HepG2 (cell line): ENCODE results near the gene DCAKD. TPM values are rescaled to one million over a fixed set of nuclear protein-coding genes. Genes with fewer than 3 reads are reported as not detected.

ENCODE experiments used
- CHCHD3 ChIP-seq: sonication (generic); formaldehyde crosslinking; IDR thresholded peaks from 2 replicates; pipeline ENCODE4 v1.8.0; 2022; ENCODE audit warnings: mild to moderate bottlenecking, missing genetic modification reagents, moderate library complexity
- CTCF ChIP-seq: sonication (generic); formaldehyde crosslinking; IDR thresholded peaks from 2 replicates; pipeline ENCODE4 v1.5.0; 2020; ENCODE audit warnings: mild to moderate bottlenecking, missing genetic modification reagents, moderate library complexity
- ELF4 ChIP-seq: sonication (generic); formaldehyde crosslinking; IDR thresholded peaks from 2 replicates; pipeline ENCODE4 v1.5.0; 2020; ENCODE audit warnings: missing genetic modification reagents, mild to moderate bottlenecking, moderate library complexity, borderline replicate concordance
- ONECUT2 ChIP-seq: sonication (generic); formaldehyde crosslinking; IDR thresholded peaks from 2 replicates; pipeline ENCODE4 v1.4.0; 2020; ENCODE audit warnings: missing genetic modification reagents
- PLSCR1 ChIP-seq: sonication (generic); formaldehyde crosslinking; IDR thresholded peaks from 2 replicates; pipeline ENCODE4 v1.5.0; 2020; ENCODE audit warnings: missing genetic modification reagents, mild to moderate bottlenecking, borderline replicate concordance
- RBAK ChIP-seq: sonication (generic); formaldehyde crosslinking; IDR thresholded peaks from 2 replicates; pipeline ENCODE4 v1.5.1; 2020; ENCODE audit warnings: mild to moderate bottlenecking, missing genetic modification reagents
- SIN3A ChIP-seq: IDR thresholded peaks from 2 replicates; pipeline ENCODE4 v1.6.1; 2011; ENCODE audit warnings: low read depth, mild to moderate bottlenecking, control low read depth, low read length, borderline replicate concordance
- TERF1 ChIP-seq: sonication (generic); formaldehyde crosslinking; IDR thresholded peaks from 2 replicates; pipeline ENCODE4 v1.8.0; 2022; ENCODE audit warnings: mild to moderate bottlenecking, missing genetic modification reagents, moderate library complexity
- TGIF2 ChIP-seq: IDR thresholded peaks from 2 replicates; pipeline ENCODE4 v1.6.1; 2016; ENCODE audit warnings: control low read depth, missing compliant biosample characterization
- ZNF230 ChIP-seq: sonication (generic); formaldehyde crosslinking; IDR thresholded peaks from 2 replicates; pipeline ENCODE4 v1.4.0; 2020; ENCODE audit warnings: mild to moderate bottlenecking, missing genetic modification reagents
- ZNF678 ChIP-seq: sonication (generic); formaldehyde crosslinking; IDR thresholded peaks from 2 replicates; pipeline ENCODE4 v1.4.0; 2020; ENCODE audit warnings: mild to moderate bottlenecking, missing genetic modification reagents
- ZXDC ChIP-seq: sonication (generic); formaldehyde crosslinking; IDR thresholded peaks from 2 replicates; pipeline ENCODE4 v1.5.0; 2020; ENCODE audit warnings: mild to moderate bottlenecking, missing genetic modification reagents
- polyA plus RNA-seq, 8 experiments: library from polyadenylated mRNA; depleted of rRNA in 3 of 8; stranded (reverse) in 7 of 8; unstranded in 1 of 8; fragments of >200 nt; fragmentation: Illumina TruSeq in 4 of 8; extraction: Trizol in 4 of 8; gene quantifications; 2 replicates each; pipeline versions ENCODE4 v1.2.1 to v1.2.3, GENCODE V29; 2011 to 2016; ENCODE audit warnings: low read depth in 4 of 8, missing spikeins in 1 of 8, mixed read lengths in 1 of 8; ENCODE audit not compliant: insufficient read depth in 1 of 8
- total RNA-seq, 5 experiments: library from RNA; depleted of rRNA; stranded (reverse); fragments of >200 nt; fragmentation: Illumina TruSeq; extraction: Trizol; gene quantifications; 2 replicates each; pipeline ENCODE4 v1.2.3, GENCODE V29; 2016; ENCODE audit warnings: low read depth in 1 of 5
- TF ChIP-seq, protein P1 (sequence below), 2 experiments: sonication (generic) in 1 of 2; formaldehyde crosslinking in 1 of 2; IDR thresholded peaks; 2 replicates each; pipeline versions ENCODE4 v1.5.1 to v1.6.1; 2011 to 2020; ENCODE audit warnings: borderline replicate concordance in 1 of 2, low read depth in 1 of 2, low read length in 1 of 2, mild to moderate bottlenecking in 1 of 2, missing genetic modification reagents in 1 of 2, moderate library complexity in 1 of 2
- TF ChIP-seq, protein P2 (sequence below): sonication (generic); formaldehyde crosslinking; IDR thresholded peaks from 2 replicates; pipeline ENCODE4 v1.4.0; 2020; ENCODE audit warnings: mild to moderate bottlenecking, missing genetic modification reagents
- TF ChIP-seq, protein P3 (sequence below): sonication (generic); formaldehyde crosslinking; IDR thresholded peaks from 2 replicates; pipeline ENCODE4 v1.4.0; 2020; ENCODE audit warnings: missing genetic modification reagents

DCAKD gene
- total and polyA plus RNA-seq, 2 of the 13 experiments (the other 11 are each of a cell fraction or from before 2014, with no cell fraction given) = 25.9 to 29.2 TPM

DNA sequence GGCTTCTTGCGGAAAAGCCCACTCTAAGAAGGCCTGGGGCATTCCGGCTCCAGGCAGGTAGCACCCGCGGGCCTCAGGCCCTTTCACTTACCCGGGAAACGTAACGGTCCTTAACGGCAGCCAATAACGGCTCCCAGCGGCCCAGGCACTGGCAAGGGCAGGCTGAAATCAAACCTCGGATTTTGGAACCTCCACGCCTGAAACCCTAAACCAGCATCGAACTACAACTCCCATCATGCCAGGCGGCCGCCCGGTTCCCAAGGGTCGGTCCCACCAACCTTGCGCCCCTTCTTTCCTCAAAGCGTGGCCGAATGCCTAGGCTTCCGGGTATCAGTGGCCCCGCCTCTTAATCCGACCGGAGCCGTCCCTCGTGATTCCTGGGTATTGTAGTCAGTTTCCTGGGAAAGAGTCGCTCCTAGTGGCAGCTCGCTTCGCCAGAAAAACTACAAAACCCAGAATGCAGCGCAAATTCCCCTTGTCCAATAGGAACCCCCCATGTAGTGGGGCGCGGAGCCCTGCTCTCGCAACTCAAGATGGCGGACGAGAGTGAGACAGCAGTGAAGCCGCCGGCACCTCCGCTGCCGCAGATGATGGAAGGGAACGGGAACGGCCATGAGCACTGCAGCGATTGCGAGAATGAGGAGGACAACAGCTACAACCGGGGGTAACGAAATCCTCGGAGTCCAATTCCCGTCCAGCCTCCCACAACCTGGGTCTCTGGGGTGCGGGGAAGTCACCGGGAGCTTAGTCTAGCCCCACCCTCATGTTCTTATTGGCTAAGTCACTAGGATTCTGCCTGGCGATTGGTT is 9.6 kb upstream of the DCAKD start, which contains the start of gene NMT1 (continued):
- TF ChIP-seq ZNF230 (peak; percentile 80; the same call in 1 of the 2 replicates), TGIF2 (CRISPR knock-in tag) (peak; percentile 67; the same call in 1 of the 2 replicates), ELF4 (CRISPR knock-in tag) (peak; percentile 100), TERF1 (CRISPR knock-in tag) (no peak), PLSCR1 (0 out of 2 replicates have a peak, but pooled peaks have one; percentile 5), CHCHD3 (CRISPR knock-in tag) (peak; percentile 75; the same call in 1 of the 2 replicates), ZXDC (peak; percentile 10; the same call in 1 of the 2 replicates), RBAK (CRISPR knock-in tag) (peak; percentile 72; the same call in 1 of the 2 replicates), ZNF678 (peak; percentile 65; the same call in 1 of the 2 replicates), CTCF (CRISPR knock-in tag) (peak; percentile 15; the same call in 1 of the 2 replicates), SIN3A (peak; percentile 80), ONECUT2 (peak; percentile 65)
- TF ChIP-seq, protein P1, sequence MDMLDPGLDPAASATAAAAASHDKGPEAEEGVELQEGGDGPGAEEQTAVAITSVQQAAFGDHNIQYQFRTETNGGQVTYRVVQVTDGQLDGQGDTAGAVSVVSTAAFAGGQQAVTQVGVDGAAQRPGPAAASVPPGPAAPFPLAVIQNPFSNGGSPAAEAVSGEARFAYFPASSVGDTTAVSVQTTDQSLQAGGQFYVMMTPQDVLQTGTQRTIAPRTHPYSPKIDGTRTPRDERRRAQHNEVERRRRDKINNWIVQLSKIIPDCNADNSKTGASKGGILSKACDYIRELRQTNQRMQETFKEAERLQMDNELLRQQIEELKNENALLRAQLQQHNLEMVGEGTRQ (IDR thresholded peaks at IDR 0.05; ENCODE audit: low read depth, low read length) = peak; percentile 10; the same call in 1 of the 2 replicates
- TF ChIP-seq, protein P1 (CRISPR knock-in tag; IDR thresholded peaks at IDR 0.05; ENCODE audit: borderline replicate concordance) = 0 out of 2 replicates have a peak, but pooled peaks have one; percentile 48
- TF ChIP-seq, protein P2, sequence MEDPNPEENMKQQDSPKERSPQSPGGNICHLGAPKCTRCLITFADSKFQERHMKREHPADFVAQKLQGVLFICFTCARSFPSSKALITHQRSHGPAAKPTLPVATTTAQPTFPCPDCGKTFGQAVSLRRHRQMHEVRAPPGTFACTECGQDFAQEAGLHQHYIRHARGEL (CRISPR knock-in tag) = 0 out of 2 replicates have a peak, but pooled peaks have one; percentile 33
- TF ChIP-seq, protein P3, sequence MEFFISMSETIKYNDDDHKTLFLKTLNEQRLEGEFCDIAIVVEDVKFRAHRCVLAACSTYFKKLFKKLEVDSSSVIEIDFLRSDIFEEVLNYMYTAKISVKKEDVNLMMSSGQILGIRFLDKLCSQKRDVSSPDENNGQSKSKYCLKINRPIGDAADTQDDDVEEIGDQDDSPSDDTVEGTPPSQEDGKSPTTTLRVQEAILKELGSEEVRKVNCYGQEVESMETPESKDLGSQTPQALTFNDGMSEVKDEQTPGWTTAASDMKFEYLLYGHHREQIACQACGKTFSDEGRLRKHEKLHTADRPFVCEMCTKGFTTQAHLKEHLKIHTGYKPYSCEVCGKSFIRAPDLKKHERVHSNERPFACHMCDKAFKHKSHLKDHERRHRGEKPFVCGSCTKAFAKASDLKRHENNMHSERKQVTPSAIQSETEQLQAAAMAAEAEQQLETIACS = peak; percentile 31
